Urinary bladder (tissue), 4 donors: ENCODE data around the gene DNAJC6. TPM values are rescaled to one million over a fixed set of nuclear protein-coding genes. Genes with fewer than 3 reads are reported as not detected.
"Not testable (repeated sequence)": the region's sequence is repeated elsewhere in the genome, so short reads cannot be mapped to it uniquely, and the experiment has no call there.

Experiments
- DNase-seq: peaks from one replicate; pipeline ENCODE4 v3.0.0-alpha.2; 2015; ENCODE audit errors: extremely low spot score
- H3K27ac ChIP-seq: one replicate; pipeline ENCODE4 v1.5.1; 2013; ENCODE audit warnings: low read depth, mild to moderate bottlenecking, moderate library complexity
- H3K36me3 ChIP-seq: one replicate; pipeline ENCODE4 v1.6.1; 2013; ENCODE audit warnings: mild to moderate bottlenecking, moderate library complexity; ENCODE audit not compliant: insufficient read depth
- H3K4me1 ChIP-seq: one replicate; pipeline ENCODE4 v1.6.1; 2013; ENCODE audit warnings: mild to moderate bottlenecking, moderate library complexity; ENCODE audit not compliant: insufficient read depth
- H3K4me3 ChIP-seq: one replicate; pipeline ENCODE4 v1.5.1; 2013; ENCODE audit warnings: low read depth, low read length
- WGBS: extraction: QIAGEN DNeasy Blood & Tissue Kit; methylation state at CpG from one replicate; pipeline ENCODE4 v1.1.7; 2013; 5-methylcytosine and 5-hydroxymethylcytosine counted together
- polyA plus RNA-seq: library from polyadenylated mRNA; stranded (reverse); fragments of 200-250 nt; gene quantifications from one replicate; pipeline ENCODE4 v1.2.3, GENCODE V29; 2013
- total RNA-seq: library from RNA; depleted of rRNA; stranded (reverse); fragments of >200 nt; gene quantifications from one replicate; pipeline ENCODE4 v1.2.3, GENCODE V29; 2014
- donor health status: healthy with polysubstance abuse.
- donor health status: healthy.

The DNAJC6 gene
- total and polyA plus RNA-seq, 2 donors: 2.9 to 5.6 TPM

DNA sequence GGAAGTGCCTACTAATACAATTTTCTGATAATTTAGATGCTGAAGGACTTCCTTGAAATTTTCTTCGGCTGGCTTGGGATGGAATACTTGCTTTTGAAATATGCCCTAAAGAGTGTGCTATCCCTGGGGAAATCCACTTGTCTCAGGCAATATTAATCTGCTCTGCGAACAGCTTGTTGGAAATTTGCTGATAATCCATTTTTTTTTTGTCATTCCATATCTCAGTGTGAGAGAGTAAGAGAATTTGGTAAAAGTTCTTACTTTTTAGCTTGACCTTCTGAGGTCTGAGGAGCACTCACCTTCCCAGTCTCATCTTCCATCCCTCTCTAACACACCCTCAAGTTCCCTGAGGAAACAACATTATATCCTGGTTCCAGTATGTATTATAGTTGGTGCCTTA lies 36.8 kb downstream of the DNAJC6 start:
- no peak overlapping the region for H3K27ac ChIP-seq
- no peaks in the 10 kb centered on the region for H3K4me1 ChIP-seq
- no peaks in the 10 kb centered on the region for H3K36me3 ChIP-seq
- no peak for DNase-seq
- WGBS: 94% methylated on average over 2 of the region's 2 CpGs
- no peak overlapping the region for H3K4me3 ChIP-seq

- no peaks in the 10 kb centered on the region for H3K36me3 ChIP-seq
- DNase-seq: no peak
- H3K27ac ChIP-seq: no peak overlapping the region
- 93% methylated on average over 7 of the region's 7 CpGs for WGBS
- no peaks in the 10 kb centered on the region for H3K4me1 ChIP-seq
- H3K4me3 ChIP-seq: no peak overlapping the region
These were observed 45.8 kb downstream of the DNAJC6 start for GRCh38 chr1:65355031-65355712.

DNA sequence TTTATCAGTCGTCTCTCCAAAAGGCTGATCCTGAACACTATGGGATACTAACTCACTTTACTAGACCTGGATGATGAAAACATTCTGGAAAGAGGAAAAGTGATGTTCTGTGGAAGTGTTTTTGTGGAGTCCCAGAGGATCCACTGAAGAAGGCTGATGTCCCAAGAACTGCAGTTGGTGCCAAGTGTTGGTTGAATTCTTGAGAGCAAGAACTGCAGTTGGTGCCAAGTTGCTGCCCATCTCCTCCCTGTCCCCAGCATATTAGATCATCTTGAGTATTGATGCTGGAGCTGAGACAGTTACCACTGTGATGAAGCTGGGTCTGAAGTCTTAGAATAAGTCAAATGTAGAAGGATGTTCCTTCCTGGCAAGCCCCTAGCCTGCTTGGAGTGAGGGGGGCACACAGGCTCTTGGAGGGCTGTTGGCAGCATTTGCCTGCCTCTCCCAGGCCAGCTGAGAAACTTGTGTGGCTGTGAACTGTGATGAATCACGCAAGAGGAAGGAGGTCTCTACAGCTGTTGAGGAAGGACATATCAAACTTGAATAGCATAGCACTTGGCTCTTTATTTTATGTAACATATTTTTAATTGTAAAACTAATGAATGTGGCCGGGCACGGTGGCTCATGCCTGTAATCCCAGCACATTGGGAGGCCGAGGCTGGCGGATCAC lies 48.1 kb downstream of the DNAJC6 start:
- Histone ChIP-seq H3K4me1 (no peaks in the 10 kb centered on the region), H3K4me3 (no peak overlapping the region), H3K36me3 (no peaks in the 10 kb centered on the region), H3K27ac (no peak overlapping the region)
- WGBS: 94% methylated on average over 6 of the region's 6 CpGs
- DNase-seq: no peak

GRCh38 chr1:65359888-65360287 lies 50.5 kb downstream of the DNAJC6 start:
- Histone ChIP-seq H3K4me3 (no peak overlapping the region), H3K4me1 (no peaks in the 10 kb centered on the region), H3K27ac (no peak overlapping the region), H3K36me3 (no peaks in the 10 kb centered on the region)
- no peak for DNase-seq
- 63% methylated on average over 3 of the region's 3 CpGs for WGBS

DNA sequence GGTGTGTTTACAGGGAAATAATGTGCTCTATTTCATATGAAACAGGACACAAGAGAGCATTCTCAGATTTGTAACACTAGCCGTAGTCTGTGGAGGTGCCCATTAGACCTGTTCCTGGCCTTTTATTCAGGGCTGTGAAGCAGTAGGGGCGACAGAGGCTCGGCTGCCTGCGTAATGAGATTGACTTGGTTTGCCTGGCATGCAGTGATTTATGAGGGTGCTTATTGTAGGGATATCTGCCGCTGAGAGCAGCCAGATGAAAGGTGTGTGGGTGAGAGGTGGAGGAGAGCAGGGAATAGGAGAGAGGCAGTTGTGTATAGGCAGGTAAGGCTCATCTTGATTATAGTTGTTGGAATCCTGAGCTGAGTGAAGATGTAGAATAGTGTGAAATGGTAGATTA lies 51.3 kb downstream of the DNAJC6 start:
- no peaks in the 10 kb centered on the region for H3K36me3 ChIP-seq
- WGBS: 79% methylated on average over 5 of the region's 5 CpGs
- H3K27ac ChIP-seq: no peak overlapping the region
- DNase-seq: no peak
- H3K4me1 ChIP-seq: no peaks in the 10 kb centered on the region
- H3K4me3 ChIP-seq: no peak overlapping the region

- no peak for DNase-seq
- H3K4me3 ChIP-seq: no peak overlapping the region
- WGBS: 99% methylated on average over 3 of the region's 3 CpGs
- no peak overlapping the region for H3K27ac ChIP-seq
- H3K36me3 ChIP-seq: no peaks in the 10 kb centered on the region
- H3K4me1 ChIP-seq: no peaks in the 10 kb centered on the region
These were observed 53.2 kb downstream of the DNAJC6 start for GRCh38 chr1:65362545-65362944.

- H3K4me1 ChIP-seq: no peaks in the 10 kb centered on the region
- no peak overlapping the region for H3K27ac ChIP-seq
- no peak for DNase-seq
- H3K4me3 ChIP-seq: no peak overlapping the region
- WGBS: 96% methylated on average over 2 of the region's 2 CpGs
- no peaks in the 10 kb centered on the region for H3K36me3 ChIP-seq
These were observed 54.1 kb downstream of the DNAJC6 start for GRCh38 chr1:65363484-65363883.

DNA sequence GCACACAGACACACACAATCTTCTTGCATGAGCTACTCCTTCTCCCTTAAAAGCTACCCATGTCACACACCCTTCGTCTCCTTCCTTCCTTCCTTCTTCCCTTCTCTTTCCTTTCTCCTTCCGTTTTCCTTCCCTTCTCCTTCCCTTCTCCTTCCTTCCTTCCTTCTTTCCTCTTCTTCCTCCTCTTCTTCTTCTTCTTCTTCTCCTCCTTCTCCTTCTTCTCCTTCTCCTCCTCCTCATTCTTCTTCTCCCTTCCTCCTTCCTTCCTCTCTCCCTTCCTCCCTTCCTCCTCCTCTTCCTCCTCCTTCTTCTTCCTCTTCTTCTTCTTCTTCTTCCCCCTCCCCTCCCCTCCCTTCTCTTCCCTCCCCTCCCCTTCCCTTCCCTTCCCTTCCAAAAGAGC lies 59.1 kb downstream of the DNAJC6 start:
- DNase-seq: no peak
- 73% methylated on average over 2 of the region's 2 CpGs for WGBS
- H3K4me3 ChIP-seq: no peak overlapping the region
- H3K27ac ChIP-seq: no peak overlapping the region
- no peaks in the 10 kb centered on the region for H3K4me1 ChIP-seq
- no peaks in the 10 kb centered on the region for H3K36me3 ChIP-seq

GRCh38 chr1:65371544-65371943 lies 62.2 kb downstream of the DNAJC6 start:
- 83% methylated on average over 3 of the region's 3 CpGs for WGBS
- H3K4me1 ChIP-seq: no peaks in the 10 kb centered on the region

GRCh38 chr1:65372557-65372956 lies 63.2 kb downstream of the DNAJC6 start:
- Histone ChIP-seq H3K36me3 (no peaks in the 10 kb centered on the region), H3K4me3 (no peak overlapping the region), H3K4me1 (no peaks in the 10 kb centered on the region), H3K27ac (no peak overlapping the region)
- 36% methylated on average over 1 of the region's 1 CpG for WGBS
- no peak for DNase-seq

More at GRCh38 chr1:65371544-65371943, 62.2 kb downstream of the DNAJC6 start:
- Histone ChIP-seq H3K27ac (no peak overlapping the region), H3K36me3 (no peaks in the 10 kb centered on the region), H3K4me3 (no peak overlapping the region)
- DNase-seq: no peak

DNA sequence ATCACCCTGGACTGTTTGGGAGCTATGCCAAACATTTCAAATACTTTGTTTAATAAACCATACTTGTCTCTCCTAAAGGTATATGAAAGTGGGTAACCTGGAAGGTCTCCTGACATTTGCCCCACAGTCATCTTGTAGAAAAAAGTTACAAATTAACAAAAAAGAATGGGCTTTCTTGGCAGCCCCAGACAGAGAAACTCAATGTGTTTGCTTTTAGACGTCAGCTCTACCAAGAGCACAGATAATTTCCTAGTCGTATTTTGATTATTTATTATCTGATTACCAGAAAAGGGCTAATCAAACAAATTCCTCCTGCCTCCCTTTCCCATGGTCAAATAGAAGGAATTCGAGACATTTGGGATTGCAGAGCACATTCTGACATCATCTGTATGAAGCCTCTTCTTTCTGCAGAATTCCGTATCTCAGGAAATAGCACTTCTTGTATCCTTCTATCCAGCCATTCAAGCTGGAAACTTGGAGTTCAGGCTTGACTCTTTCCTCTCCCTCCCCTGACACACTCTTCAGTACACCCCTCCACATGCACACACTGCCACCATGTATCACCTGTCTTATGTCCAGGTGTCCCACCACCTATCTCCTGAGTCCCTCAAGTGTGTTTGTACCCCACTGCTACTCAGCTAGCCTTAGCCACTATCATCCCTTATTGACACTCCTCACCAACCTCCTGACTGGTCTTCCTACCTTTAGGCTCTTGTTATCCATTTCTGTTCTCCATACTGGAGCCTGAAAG lies 68.3 kb downstream of the DNAJC6 start:
- no peaks in the 10 kb centered on the region for H3K36me3 ChIP-seq
- H3K4me1 ChIP-seq: no peaks in the 10 kb centered on the region
- 81% methylated on average over 4 of the region's 4 CpGs for WGBS
- H3K27ac ChIP-seq: no peak overlapping the region
- no peak overlapping the region for H3K4me3 ChIP-seq
- DNase-seq: no peak

DNA sequence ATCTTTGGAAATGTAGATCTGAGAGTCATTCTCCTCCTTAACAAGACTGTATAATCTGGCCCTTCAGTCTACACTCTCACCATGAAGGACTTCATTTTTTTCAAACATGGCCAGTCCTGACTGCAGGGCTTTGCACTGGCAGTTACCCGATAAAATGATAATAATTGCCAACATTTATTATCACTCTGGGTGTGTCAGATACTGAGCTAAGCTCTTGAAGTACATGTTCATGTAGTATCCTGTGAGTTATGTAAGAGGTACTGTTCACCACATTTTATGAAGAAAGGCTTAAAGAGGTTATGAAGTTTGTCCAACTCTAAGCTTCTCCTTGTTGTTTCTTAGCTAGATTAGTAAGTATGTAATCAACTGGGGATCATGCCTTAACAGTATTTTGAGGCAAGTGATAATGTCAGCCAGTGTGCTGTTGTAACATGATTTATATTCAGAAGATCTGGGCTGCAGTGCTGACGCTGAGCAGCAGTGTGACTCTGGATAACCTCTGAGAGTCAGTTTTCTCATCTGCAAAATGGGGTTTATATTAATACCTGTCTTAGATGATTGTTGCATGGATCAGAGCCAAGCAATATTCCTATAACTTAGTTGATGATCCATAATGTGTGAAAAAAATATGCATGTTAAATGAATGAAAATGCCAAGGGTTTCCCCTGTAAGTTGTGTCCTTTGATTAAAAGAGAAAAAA lies 69.1 kb downstream of the DNAJC6 start:
- no peak for DNase-seq
- Histone ChIP-seq H3K4me3 (no peak overlapping the region), H3K27ac (no peak overlapping the region), H3K36me3 (no peaks in the 10 kb centered on the region), H3K4me1 (no peaks in the 10 kb centered on the region)
- 60% methylated on average over 2 of the region's 2 CpGs for whole genome bisulfite sequencing

GRCh38 chr1:65384426-65384825 lies 75.1 kb downstream of the DNAJC6 start:
- DNase-seq, H3K4me3 ChIP-seq, H3K27ac ChIP-seq, H3K4me1 ChIP-seq, H3K36me3 ChIP-seq: not testable (repeated sequence)
- 91% methylated on average over 5 of the region's 5 CpGs for WGBS
